GM19240 (cell line): ENCODE results near the gene FBXL5.

ENCODE experiments used
- DNase-seq: peaks from one replicate; pipeline ENCODE4 v3.0.0; 2011; ENCODE audit warnings: low spot score; ENCODE audit not compliant: insufficient read length

The FBXL5 gene, protein sequence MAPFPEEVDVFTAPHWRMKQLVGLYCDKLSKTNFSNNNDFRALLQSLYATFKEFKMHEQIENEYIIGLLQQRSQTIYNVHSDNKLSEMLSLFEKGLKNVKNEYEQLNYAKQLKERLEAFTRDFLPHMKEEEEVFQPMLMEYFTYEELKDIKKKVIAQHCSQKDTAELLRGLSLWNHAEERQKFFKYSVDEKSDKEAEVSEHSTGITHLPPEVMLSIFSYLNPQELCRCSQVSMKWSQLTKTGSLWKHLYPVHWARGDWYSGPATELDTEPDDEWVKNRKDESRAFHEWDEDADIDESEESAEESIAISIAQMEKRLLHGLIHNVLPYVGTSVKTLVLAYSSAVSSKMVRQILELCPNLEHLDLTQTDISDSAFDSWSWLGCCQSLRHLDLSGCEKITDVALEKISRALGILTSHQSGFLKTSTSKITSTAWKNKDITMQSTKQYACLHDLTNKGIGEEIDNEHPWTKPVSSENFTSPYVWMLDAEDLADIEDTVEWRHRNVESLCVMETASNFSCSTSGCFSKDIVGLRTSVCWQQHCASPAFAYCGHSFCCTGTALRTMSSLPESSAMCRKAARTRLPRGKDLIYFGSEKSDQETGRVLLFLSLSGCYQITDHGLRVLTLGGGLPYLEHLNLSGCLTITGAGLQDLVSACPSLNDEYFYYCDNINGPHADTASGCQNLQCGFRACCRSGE

DNA sequence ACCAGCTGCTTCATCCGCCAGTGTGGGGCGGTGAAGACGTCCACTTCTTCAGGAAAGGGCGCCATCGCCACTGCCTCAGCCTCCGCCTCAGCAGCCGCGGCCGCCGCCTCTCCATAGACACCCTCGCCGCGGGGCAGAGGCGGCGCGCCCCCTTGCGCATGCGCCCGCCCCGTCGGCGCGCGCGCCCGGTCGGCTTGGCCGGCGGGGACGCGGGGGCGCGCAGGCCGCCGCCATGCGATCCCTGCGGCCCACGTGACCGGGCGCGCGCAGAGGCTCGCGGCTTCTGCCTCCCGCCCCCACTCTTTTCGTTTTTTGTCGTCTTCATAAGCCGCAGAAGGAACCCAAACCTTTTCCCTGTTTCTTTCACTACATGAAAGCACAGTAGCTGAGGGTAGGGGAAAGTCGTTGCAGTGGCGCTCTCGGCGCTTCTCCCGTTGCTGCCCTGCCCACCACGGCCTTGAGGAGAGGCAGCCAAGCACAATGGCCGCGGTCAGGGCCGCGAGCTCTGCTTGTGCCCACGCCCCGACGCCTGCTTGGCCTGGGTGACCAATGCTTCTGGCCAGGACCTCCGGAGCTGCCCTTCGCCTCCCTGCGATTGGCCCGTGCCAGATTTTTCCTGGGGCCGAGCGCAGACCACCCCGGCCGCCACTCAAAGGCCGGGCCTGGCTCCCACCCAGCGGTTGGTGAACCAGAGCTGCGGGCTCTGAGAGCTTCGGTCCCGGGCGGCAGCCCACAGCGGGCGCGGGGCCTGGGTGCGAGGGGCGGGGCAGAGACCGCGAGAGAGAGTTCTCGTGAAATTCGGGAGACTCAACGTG, at the start of gene FBXL5:
FBXL5 (minus strand) TSS at position 135 of the 815 bp plus-strand sequence; CDS start at position 65, 70 bp downstream.
- DNase-seq = peak; percentile 86

DNA sequence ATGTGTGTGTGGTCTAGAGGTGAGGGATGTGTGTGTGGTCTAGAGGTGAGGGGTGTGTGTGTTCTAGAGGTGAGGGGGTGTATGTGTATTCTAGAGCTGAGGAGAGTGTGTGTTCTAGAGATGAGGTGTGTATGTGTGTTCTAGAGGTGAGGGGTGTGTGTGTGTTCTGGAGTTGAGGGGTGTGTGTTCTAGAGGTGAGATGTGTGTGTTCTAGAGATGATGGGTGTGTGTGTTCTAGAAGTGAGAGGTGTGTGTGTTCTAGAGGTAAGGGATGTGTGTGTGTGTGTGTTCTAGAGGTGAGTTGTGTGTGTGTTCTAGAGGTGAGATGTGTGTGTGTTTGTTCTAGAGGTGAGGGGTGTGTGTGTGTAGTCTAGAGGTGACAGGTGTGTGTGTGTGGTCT, 49.0 kb upstream of the FBXL5 start:
- DNase-seq = no peak

DNA sequence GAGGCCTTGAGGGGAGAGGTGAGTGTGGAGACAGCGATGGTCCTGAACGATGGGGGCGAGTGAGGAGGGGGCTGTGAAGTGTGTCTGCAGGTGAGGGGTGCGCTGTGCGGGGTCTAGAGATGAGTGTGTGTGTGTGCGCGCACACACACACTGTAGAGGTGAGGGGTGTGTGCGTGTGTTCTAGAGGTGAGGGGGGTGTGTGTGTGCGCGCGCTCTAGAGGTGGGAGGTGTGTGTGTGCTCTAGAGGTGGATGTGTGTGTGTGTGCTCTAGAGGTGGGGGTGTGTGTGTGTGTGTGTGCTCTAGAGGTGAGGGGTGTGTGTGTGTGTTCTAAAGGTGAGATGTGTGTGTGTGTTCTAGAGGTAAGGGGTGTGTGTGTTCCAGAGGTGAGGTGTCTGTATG, 48.3 kb upstream of the FBXL5 start:
- DNase-seq = no peak

DNA sequence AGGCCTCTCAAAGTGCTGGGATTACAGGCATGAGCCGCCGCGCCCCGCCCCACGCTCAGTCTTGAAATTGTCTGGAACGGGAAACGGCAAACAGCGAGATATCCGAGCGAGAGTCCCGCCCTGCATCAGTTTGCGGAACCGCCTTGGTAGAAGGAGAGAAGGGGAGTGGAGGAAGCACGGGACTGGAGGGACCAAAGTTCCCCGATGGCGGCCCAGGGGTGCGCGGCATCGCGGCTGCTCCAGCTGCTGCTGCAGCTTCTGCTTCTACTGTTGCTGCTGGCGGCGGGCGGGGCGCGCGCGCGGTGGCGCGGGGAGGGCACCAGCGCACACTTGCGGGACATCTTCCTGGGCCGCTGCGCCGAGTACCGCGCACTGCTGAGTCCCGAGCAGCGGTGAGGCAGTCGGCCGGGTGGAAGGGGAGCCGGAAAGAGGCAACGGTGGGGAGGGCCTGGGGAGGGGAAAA, 47.8 kb upstream of the FBXL5 start, which contains the start of gene BST1:
BST1 (plus strand) TSS at position 125 of the 463 bp plus-strand sequence; CDS start at position 205, 80 bp downstream.
- peak; percentile 23 for DNase-seq

DNA sequence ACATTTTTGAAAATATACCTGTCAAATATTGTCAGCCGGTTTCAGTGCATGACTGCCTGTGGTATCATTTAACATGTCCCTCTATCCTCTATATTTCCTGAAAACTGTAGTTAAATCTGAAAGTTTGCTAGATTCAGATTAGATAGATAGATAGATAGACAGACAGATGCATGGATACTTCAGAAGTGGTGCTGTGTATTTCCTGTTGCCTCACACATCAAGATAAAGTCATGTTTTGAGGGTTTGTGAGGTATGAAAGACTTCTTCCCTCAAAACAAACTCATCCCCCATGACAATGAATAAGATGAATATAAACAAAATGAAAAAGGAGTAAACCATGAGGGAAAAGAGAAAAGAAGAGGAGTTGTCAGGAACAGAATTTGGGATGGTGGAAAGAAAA, 41.7 kb upstream of the FBXL5 start:
- DNase-seq = no peak

DNA sequence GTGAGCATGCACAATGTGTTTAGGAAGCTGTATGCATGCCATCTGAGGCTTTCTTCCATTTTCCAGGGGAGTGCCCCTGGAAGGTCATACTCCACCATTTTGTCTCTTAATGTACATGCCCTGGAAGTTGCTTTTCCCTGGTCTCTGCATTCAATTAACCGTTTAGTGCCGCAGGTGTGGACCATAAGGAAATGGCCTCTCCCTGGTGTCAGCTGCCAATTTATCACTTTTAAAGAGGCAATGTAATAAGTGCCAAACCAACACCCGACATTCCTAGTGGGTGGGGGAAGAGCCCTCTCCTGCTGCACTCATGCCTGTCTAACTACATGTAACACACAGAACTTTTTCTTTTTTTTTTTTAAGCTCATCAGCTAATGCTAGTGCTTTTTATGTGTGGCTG, 40.6 kb upstream of the FBXL5 start:
- no peak for DNase-seq

DNA sequence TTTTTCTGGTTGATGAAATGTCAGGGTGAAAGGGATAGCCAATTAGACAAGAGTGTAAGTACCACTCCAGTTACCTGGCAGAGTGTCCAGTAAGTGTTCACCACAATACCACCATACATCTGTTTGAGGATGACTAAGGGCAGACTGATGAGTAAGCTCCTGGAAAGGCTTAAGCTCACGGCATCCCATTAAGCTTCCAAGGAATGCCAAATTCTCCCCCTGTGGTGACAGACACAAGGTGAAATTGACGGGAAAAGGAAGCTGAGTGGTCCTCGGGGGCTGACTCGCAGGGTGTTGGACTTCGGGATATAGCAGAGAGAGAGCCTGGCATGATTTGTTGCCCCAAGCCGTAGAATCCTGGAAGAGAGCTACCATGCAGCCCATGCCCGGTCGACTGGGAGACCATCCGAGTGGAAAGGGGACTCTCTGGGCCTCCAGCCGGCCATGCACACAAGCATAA, 40.1 kb upstream of the FBXL5 start:
- DNase-seq = no peak

DNA sequence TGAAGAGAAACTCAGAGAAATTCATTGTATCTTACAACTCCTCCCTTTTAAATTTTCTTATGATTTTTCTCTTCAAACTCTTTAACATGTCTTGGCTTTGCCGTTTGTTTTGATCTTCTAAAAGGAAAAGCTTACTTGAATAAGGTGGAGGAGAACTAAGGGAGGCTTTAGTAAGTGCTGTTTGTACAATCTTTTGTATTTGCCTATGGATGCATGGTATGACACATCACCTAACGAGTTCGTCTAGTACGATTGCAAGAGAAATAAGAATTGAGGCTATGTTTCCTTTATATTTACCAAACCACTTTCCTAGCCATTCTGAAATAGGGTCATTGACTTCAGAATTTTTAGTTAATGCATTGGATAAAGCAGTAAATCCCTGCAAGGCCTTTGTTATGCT, 39.3 kb upstream of the FBXL5 start:
- no peak for DNase-seq

DNA sequence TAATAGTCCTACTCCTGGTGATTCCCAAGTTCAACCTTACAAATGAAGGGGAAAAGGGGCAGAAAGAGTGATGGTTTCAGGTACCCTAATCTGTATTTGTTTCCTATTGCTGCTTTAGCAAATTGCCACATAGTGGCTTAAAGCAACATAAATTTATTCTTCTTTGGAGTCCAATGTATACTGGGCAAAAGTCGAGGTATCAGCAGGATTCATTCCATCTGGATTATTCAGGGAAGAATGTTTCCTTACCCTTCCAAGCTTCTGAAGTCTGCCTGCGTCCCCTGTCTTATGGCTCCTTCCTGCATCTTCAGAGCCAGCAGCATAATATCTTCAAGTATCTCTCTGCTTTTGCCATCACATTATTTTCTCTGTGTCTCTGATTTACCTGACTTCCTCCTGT, 37.4 kb upstream of the FBXL5 start:
- no peak for DNase-seq

DNA sequence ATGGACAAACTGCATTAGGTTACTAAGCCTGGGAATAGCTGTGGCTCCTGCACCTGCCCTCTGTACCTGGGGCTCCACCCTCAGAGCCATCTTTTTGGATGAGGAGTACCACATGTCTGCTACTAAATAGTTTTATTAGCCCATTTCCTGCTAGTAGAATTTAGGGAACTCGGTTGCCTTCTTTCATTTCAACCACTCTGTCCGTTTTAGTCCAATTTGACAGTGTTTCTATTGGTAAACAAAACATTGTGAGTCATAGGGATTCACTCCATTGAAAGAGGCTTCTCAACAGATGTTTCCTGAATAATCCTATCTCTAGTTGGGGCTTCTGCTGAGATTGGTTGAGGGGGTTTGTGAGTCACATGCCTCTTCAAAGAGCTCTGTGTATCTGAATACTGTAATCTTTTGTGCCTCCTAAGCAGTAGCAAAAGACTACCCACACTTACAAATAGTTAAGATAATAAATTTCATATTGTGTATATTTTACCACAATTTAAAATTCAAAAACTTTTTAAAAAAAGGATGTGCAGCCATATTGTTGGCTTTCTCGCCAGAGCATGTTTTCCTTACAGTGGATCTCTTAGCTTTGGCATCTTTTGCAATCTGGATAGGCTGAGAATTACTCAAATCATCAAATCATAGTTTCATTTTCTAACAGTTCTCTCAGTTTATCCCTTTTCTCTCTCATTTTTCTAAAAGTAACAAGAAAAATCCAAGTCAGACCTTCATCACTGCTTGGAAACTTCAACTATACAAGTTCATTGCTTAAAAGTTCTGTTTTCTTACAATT, 36.4 kb upstream of the FBXL5 start:
- DNase-seq = no peak

DNA sequence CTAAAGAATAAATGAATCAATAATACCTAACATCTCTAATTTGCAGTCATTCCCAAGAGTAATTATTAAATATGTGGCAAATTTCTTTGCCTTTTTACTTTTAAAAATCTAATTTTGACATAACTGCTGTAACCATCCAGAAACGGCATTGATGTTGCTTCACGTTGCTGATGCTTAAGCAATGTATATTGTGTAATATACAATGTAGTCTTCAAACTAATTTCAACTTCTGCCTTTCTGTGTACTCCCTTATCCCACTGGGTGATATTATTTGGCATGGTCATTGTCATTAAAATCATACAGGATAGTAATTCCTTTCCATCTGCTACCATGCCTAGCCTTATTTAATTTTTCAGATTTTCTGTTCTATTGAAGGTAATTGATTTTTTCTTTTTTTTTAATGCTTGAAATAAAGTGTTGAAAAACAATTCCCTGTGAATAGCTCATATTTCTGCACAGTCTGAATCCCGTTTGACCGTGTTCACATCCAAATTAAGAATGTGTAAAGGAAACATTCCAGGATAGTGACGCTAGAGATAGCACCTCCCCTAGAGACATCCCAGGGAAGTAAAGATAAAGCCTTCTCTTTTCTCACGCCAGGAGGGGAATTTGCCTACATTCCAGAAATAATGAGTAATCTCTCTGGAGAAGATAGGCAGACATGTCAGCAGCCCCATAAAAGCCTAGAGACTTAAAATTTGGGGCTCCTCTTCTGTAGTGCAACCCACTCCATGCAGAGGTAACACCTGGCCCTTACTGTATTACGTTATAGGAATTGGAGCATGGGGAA, 35.1 kb upstream of the FBXL5 start:
- no peak for DNase-seq

DNA sequence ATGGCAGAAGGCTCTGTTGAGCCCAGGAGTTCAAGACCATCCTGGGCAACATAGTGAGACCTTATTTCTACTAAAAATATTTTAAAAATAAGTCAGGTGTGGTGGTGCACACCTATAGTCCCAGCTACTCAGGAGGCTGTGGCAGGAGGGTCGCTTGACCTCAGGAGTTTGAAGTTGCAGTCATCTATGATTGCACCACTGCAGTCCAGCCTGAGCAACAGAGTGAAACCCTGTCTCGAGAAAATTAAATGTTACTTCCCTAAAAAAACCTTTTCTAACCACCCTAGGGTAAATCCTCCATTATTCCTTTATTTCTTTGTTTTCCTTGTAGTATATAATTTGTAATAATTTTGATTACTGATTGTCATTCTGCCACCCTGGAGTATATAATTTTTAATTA, 34.4 kb upstream of the FBXL5 start:
- no peak for DNase-seq

DNA sequence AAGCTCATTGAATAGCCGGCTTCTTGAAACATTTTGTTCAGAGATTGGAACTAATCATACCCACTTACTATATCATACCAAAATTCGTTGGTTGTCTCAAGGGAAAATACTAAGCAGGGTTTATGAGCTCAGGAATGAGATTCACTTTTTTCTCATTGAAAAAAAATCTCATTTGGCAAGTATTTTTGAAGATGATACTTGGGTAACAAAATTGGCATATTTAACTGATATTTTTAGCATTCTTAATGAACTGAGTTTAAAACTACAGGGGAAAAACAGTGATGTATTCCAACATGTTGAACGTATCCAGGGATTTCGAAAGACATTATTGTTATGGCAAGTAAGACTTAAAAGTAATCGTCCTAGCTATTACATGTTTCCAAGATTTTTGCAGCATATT, 32.9 kb upstream of the FBXL5 start:
- no peak for DNase-seq

DNA sequence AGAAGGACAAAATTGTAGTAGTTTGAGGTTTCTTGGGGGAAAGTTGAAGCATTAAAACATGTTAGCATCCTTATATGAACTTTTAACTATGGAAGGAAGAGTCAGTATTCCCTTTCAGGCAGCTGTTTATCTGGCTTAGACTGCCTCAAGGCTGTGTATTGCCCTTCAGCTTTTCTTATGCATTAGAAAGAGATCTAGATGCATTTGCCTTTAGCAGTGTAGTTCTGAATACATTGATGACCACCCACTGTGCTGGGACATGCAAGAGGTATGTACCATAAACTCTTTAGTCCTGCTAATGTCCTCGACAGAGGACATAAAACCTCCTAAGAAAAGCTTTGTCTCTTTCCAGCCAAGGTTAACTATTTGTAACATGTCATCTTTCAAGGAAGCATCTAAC, 29.3 kb upstream of the FBXL5 start:
- no peak for DNase-seq

DNA sequence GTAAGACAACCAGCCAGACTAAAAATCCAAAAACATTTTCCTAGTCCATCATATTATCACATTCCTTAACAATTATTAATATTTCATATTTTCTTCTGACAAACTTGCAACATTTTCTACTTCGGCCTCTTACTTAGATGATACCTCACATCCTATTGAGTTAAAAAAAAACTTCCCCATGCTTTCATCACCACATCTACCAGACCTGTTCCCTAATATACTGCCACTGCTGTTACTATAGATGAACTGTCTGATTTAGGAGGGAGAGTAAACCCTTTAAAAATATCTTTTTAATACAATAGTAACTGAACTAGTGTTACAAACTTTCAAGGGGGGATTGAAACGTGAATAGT, 28.0 kb upstream of the FBXL5 start:
- no peak for DNase-seq

DNA sequence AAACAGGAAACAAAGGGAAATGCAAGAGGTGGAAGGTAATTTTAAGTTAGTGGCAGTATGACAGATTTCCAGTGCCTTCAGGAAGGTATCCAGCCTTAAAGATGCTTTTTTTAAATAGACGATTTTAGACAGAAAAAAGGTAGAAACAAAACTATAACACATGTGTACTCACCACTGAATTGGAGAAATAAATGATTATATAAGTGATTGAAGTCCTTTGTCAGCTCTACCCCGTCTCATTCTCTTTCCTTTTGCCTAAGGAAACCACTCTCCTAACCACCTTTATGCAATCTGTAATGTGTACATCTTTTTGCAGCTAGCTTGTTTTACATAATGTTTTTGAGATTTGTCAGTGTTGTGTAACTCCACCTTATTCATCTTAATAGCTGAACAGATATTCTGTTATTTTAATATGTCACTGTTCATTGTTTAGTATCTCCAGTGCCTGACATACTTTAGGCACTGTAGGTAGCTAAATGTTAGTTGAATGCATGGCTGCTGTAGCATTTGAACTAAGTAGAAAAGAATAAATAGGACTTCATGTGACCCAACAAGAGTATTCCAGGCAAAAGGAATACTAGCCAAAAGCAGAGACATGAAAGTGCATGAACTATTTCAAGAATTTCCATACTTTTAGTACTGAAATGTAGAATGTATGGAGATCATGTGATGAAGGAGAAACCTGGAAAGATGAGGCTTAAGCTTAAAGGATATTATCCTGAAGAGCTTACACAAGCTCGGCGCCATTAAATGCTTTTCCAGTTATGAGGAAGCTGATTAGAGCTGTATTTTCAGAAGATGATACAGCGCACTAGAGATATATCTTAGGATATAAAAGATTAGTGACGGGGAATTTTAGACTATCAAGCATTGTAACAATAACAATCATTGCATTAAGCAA, 27.3 kb upstream of the FBXL5 start:
- DNase-seq = no peak

DNA sequence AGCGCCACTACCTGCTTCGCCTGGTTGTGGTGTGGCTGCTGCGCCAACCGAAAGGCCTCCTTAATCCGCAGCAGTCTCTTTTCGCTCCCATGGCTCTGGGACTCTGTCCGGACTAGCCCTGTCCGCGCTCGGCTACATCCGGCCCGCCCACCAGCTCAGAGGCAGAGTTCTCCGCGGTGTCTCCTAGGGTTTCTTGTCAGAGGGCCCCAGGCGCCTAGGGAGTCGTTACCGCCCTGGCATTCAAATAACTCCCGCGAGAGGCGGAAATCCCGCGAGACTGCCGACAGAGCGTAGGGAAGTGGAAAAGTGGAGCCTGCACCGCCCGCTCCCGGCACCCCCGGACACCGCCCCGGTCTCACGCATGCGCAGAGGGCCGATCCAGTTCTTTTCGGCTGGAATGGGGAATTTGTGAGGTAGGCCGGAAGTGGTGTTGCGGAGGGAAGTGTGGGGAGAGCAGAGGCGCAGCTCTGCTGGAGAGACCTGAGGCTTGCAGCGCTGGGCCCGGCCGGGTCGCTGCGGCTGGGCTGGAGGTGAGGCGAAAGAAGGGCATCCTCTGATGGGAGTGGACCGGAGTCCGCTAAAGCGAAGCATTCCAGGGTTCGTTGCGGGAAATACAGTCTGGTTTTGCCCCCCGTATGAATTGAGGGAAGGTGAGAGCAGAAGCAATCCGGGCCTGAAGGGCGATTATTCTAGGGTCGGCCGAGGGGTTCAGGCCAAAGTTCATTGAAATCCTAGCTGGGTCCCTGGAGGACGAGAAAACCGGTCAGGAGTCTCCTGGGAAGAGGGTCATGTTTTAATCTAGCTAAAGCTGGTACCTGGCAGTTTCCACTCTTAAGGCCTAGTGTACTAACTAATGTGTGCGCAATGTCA, 26.4 kb upstream of the FBXL5 start, which contains the start of gene FAM200B:
FAM200B (plus strand) TSS at position 456 of the 870 bp plus-strand sequence. CDS start 5,151 bp downstream, outside the sequence.
- DNase-seq = peak; percentile 79

DNA sequence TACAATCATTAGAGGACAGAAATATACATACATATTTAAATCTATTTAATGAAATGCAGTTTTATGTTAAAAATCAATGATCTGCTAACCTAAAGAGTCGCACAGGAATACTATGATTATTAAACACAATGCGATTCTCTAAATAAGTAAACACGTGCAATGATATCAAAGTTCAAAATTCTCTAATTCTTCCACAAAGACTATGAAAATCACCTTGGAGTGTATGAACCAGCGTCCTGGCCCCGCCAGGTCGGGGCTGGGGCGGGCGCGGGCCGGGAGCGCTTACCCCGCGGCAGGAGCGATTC, 25.9 kb upstream of the FBXL5 start:
- DNase-seq = no peak
